Activated CD8-positive, alpha-beta memory T cell treated with anti-CD3 and anti-CD28 coated beads for 36 hours (primary cell): ENCODE data around the gene RUSC1. TPM values are rescaled to one million over a fixed set of nuclear protein-coding genes. Genes with fewer than 3 reads are reported as not detected.

ENCODE experiments used
- CTCF ChIA-PET: fragments of 350-600 bp; sonication (Branson Sonifier 250); formaldehyde crosslinking; loops from one replicate; lab custom pipeline; 2021; ENCODE audit warnings: antibody characterized with exemption; lab: Charles Lee
- POLR2A ChIA-PET: fragments of 350-600 bp; sonication (Branson Sonifier 250); formaldehyde crosslinking; loops from one replicate; lab custom pipeline; 2021; ENCODE audit warnings: antibody characterized with exemption; lab: Charles Lee
- total RNA-seq, 2 experiments: library from RNA; stranded (reverse); gene quantifications; one replicate each; pipeline ENCODE4 v1.2.3, GENCODE V29; 2021

The RUSC1 gene, protein sequence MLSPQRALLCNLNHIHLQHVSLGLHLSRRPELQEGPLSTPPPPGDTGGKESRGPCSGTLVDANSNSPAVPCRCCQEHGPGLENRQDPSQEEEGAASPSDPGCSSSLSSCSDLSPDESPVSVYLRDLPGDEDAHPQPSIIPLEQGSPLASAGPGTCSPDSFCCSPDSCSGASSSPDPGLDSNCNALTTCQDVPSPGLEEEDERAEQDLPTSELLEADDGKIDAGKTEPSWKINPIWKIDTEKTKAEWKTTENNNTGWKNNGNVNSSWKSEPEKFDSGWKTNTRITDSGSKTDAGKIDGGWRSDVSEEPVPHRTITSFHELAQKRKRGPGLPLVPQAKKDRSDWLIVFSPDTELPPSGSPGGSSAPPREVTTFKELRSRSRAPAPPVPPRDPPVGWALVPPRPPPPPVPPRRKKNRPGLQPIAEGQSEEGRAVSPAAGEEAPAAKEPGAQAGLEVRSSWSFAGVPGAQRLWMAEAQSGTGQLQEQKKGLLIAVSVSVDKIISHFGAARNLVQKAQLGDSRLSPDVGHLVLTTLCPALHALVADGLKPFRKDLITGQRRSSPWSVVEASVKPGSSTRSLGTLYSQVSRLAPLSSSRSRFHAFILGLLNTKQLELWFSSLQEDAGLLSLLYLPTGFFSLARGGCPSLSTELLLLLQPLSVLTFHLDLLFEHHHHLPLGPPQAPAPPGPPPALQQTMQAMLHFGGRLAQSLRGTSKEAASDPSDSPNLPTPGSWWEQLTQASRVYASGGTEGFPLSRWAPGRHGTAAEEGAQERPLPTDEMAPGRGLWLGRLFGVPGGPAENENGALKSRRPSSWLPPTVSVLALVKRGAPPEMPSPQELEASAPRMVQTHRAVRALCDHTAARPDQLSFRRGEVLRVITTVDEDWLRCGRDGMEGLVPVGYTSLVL
- total RNA-seq, result 10 to 100 TPM; 27.9 to 30.0 TPM

DNA sequence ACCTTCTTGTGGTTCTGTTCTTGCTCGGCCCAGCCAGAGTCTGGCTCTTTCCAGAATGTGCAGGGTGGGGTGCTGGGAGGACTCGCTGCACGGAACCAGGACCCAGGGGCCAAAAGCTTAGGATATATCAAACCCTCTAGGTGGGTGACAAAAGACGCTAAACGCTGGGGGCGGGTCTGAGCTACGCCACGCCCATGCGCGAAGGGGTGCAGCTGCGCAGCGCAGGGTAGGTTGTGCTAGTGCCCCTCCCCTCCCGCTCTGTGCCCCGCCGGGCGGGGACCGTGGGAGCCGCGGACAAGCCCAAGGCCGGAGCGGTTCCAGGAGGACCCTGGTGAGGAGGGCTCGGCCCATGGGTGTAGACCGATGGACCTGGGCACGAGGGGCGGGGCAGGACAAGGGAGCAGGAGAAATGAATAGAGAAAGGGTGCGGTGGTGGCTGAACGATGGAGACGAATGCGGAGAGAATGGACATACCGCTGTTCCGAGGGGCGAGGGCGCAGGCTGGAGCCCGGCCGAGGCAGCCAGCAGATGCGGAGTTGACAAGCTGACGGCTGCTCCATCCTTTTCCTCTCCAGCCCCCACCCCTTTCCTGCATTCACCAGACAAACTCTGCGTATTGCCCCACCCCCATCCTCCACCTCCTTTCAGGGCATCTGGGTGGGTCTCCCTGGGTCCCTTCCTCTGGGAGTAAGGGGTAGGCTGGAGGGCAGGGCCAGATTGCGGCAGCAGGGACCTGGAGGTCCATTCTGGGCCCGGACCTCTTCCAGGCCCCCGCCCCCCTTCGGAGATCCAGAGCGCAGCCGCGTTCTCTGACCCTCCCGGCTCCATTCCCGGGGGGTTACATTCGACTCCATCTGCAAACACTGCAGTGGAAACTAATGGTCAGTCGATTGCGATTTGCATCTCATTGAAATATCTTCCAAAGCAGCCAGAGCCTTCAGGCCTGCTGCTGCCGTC, at the start of gene RUSC1:
Gene RUSC1 (plus strand): TSS at position 234 of the 957 bp plus-strand sequence. CDS start 880 bp downstream, outside the sequence.
- ChIA-PET CTCF (interaction anchor here (1.0 to 5.9 kb wide), 2 partner anchors 15 to 70 kb away, joined by 3 to 65 read pairs; no protein-coding TSS in a partner anchor), POLR2A (interaction anchor here (0.9 to 1.2 kb wide), 2 partner anchors 11 to 14 kb away, joined by 3 to 4 read pairs; no protein-coding TSS in a partner anchor)

DNA sequence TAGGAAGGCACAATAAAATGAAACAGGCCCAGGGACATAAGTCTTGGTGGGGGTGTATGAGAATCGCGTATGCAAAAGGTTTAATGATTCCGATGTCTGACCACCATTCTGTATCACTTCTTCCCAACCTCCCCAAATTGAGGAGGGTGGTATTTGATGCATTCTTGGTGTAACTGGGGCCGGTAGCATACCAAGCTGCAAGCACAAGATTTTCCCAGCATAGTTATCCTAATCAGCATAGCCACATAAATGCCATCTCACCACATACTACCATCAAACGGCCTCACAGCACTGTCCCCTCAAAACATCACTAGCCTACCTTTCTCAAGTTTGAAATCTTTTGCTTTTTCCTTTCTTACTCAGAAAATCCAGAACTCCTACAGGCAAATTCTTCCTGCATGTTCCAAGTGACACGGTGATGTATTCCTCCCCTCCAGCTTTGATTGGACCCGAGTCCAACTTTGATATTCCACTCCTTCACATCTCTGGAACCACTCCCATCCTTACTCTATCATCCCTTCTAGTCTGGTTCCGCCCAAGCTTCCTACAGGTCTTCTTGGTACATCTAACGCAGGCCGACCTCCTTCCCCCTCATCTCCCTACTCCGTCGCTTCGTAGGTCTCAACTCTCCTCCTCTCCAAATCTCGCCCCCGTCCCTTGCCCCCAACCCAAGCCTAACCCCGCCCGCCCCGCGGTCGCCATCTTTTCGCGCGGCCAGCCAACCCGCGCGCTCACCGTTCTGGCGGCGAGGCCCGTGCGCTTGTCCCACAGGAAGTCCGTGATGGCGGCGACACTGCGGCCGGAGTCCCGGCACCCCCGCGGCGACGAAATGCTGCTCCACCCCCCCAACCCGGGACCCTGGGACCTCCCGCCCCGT, 48.0 kb upstream of the RUSC1 start:
- ChIA-PET POLR2A (interaction anchor here (0.5 to 1.2 kb wide), 7 partner anchors 11 to 587 kb away, joined by 3 to 8 read pairs (median 4); partner anchors contain the start of genes FDPS and SCAMP3), CTCF (interaction anchor here (0.8 to 4.1 kb wide), 4 partner anchors 9 to 104 kb away, joined by 3 to 28 read pairs (median 4); no protein-coding TSS in a partner anchor)

DNA sequence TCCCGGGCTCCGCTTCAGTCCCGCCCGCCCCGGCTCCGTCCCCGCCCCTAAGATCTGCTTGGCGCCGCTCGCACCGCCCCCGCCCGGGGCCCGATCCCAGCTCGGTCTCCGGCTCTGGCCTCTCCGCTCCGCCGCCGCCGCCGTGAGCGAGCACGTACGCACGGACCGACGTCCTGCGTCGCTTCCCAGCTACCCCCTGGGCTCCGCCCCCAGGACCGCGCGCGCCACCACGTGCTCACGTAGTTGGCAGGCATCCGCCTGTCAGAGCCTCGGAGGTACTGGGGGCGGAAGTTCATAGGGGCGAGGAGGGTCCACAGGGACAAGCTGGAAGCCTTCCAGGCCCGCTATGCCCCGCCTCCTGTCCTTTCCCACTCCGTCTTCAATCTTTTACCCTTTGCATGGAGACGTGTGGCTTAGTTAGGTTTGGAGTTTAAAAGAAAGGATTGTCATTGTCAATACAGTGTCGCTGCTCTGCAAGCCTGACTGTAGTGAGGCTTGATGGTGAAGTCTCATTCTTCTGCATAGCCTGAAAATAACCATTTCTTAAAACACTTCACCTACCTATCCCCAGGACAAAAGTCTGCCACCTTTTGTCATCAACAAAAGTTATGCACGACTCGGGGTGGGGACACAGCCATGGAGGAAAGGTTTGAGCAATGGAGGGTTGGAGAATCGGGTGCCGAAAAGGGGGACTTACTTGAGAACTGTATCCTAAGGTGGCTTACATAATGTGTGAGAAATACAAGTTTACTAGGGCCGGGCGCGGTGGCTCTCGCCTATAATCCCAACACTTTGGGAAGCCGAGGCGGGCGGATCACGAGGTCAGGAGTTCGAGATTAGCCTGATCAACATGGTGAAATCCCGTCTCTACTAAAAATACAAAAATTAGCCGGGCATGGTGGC, 47.1 kb upstream of the RUSC1 start, which contains the start of gene CLK2:
Gene CLK2 (minus strand): TSS at position 162 of the 903 bp plus-strand sequence. CDS start 2,527 bp downstream, outside the sequence.
- POLR2A ChIA-PET, result interaction anchor here (0.6 to 1.2 kb wide), 7 partner anchors 12 to 587 kb away, joined by 3 to 5 read pairs (median 4); partner anchors contain the start of genes FDPS and SCAMP3
- CTCF ChIA-PET, result interaction anchor here (0.9 to 4.1 kb wide), 4 partner anchors 10 to 23 kb away, joined by 3 to 28 read pairs (median 4); partner anchors contain the start of gene ENTREP3

DNA sequence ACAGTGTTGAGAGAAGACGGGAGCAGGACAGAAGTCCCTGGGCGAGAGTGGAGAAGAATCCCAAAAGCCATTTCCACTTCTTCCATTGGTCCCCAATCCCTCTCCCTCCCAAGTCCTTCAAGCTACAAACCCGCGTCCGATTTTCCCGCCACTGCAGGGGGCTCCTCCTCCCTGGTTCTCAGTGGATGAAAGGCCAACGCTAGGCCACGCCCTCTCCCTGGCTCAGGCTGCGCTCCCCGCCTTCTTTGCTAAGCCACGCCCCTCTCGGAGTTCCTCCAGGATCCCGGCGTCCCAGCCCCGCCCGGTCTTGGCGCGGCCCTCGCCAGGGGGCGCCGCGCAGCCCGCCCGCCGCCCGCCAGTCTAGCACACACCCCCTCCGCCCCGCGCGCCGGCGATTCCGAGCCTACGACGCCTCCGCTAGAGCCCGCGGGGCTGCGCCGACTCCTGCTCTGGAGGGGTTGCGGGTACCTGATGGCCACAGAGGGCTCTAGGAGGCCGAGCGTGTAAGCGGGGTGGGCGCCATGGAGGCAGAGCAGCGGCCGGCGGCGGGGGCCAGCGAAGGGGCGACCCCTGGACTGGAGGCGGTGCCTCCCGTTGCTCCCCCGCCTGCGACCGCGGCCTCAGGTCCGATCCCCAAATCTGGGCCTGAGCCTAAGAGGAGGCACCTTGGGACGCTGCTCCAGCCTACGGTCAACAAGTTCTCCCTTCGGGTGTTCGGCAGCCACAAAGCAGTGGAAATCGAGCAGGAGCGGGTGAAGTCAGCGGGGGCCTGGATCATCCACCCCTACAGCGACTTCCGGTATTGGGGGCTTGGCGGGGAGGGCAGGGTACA, 43.4 kb upstream of the RUSC1 start, which contains the start of gene HCN3:
Gene HCN3 (plus strand): TSS at position 394 of the 832 bp plus-strand sequence. CDS start 128 bp downstream, at position 522.
- ChIA-PET POLR2A (interaction anchor here (0.7 kb wide), 1 partner anchor 16 kb away, joined by 6 read pairs; no protein-coding TSS in a partner anchor), CTCF (interaction anchor here (0.6 to 3.4 kb wide), 11 partner anchors 13 to 286 kb away, joined by 3 to 13 read pairs (median 5); partner anchors contain the start of genes ASH1L and SCAMP3)

DNA sequence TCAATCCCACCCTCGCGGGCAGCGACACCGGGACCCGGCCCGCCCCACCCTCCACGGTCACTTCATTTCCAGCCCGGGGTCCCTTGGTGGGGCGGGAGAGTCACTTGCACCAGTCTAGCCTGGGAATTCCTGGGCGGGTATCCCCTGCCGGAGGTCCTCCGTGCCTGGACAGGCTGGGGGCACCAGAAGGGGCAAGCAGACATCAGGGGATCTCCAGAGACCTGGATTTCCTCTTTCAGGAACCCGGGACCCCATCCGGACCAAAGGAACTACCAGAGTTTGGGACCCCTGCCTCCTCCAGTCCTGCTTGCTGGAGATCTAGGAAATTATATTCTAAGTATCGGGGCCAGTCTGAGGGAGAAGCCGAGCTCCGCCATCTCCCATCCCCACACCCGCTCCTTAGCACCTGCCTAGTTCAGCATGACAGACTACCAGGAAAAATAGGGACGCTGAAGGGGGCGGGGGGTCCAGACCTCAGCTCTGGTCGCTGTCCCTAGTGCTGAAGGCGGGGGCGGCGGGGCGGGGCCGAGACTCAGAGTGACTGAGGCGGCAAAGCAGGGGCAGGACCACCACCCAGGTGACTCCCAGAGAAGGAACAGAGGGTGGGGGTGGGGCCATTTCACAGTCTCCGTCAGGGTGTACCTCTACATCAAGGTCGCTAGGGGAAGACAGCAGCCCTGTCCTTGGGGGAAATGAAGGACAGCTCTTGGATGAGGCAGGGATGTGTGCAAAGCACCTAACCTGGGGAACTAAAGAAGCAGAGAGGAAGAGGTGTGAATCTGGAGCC, 42.6 kb upstream of the RUSC1 start:
- CTCF ChIA-PET, result interaction anchor here (0.8 to 1.1 kb wide), 4 partner anchors 21 to 46 kb away, joined by 4 to 6 read pairs (median 4); no protein-coding TSS in a partner anchor
- POLR2A ChIA-PET, result interaction anchor here (0.7 kb wide), 1 partner anchor 16 kb away, joined by 6 read pairs; no protein-coding TSS in a partner anchor

DNA sequence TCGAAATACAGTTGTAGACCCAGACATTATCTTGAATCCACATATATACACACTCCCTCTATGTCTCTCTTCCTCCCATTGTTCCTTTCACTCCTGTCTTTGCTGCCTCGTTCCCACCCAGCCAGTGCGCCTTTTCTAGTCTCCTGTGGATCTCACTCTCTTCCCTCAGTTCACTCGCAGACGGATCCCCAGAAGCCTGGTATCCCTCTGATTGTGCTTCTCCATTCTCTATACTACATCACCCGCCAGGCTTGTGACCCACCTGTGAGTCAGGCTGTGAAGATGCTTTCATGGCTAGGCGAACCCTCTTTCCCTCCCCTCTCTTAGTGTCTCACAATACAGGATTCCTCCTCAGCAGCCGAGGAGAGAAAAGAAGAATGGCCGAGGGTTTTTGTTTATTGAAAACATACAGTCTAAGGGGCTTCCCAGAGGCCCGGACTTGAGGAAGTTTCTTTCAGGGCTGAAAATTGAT, 42.0 kb upstream of the RUSC1 start:
- ChIA-PET CTCF (interaction anchor here (0.8 to 1.6 kb wide), 5 partner anchors 22 to 45 kb away, joined by 4 to 6 read pairs (median 4); no protein-coding TSS in a partner anchor), POLR2A (no interaction called here)

DNA sequence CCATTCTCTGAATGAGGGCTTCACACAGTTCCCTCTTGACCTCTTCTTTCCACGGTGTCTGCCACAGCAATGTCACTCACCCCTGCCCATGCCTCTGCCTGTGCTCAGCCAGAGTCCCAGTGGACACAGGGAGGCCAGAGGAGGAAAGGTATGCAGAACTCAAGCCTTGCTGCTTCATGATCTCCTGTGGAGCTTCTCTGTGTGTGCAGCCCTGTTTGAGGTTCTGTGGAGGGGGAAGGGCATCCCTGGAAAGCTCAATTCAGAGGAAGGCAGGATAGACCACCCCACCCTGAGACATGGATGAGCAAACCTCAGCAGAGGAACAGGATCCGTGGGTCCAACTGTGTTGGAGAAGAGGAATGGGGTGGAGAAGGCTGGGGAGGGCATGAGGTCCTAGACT, 41.4 kb upstream of the RUSC1 start:
- POLR2A ChIA-PET, result interaction anchor here (0.6 kb wide), 1 partner anchor 409 kb away, joined by 3 read pairs; no protein-coding TSS in a partner anchor
- CTCF ChIA-PET, result interaction anchor here (0.6 to 1.6 kb wide), 3 partner anchors 29 to 58 kb away, joined by 3 to 4 read pairs (median 3); partner anchors contain the start of gene FDPS

DNA sequence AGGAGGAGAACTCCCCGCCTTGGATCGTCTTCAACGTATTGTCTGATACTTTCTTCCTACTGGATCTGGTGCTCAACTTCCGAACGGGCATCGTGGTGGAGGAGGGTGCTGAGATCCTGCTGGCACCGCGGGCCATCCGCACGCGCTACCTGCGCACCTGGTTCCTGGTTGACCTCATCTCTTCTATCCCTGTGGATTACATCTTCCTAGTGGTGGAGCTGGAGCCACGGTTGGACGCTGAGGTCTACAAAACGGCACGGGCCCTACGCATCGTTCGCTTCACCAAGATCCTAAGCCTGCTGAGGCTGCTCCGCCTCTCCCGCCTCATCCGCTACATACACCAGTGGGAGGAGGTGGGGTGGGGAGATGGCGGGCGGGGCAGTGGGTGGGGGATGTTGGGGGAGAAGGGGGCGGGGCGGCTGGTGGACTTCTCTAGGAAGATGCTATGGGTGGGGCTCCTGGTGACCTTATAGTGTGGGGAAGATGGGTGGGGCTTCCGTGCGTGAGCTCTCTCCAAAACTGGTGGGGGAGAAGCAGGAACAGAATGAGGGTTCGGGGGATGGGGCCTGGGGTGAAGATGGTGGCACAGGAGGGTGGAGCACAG, 38.1 kb upstream of the RUSC1 start:
- ChIA-PET CTCF (no interaction called here), POLR2A (no interaction called here)

DNA sequence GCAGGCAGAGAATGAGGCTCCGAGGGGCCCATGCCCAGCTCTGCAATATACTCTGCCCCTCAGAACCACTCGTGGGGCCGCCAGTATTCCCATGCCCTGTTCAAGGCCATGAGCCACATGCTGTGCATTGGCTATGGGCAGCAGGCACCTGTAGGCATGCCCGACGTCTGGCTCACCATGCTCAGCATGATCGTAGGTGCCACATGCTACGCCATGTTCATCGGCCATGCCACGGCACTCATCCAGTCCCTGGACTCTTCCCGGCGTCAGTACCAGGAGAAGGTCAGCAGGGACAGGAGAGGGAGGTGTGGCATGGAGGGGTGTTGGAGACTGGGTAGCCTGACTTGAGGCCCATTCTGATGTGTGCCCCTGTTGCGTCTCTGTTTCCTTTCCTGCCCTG, 36.2 kb upstream of the RUSC1 start:
- POLR2A ChIA-PET, result no interaction called here
- CTCF ChIA-PET, result no interaction called here

DNA sequence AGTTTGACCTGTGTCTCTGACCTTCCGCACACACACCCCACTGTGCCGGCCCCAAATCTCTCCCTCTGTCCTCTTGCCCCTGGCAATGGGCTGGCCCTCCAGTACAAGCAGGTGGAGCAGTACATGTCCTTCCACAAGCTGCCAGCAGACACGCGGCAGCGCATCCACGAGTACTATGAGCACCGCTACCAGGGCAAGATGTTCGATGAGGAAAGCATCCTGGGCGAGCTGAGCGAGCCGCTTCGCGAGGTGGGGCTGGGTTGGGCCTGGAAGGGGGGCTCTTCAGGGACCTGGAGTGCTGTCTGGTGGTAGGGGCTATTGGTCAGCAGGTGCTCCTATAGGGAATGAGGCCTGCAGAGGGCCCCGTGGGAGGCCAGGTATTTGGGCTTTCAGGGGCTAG, 35.6 kb upstream of the RUSC1 start:
- ChIA-PET CTCF (no interaction called here), POLR2A (no interaction called here)

DNA sequence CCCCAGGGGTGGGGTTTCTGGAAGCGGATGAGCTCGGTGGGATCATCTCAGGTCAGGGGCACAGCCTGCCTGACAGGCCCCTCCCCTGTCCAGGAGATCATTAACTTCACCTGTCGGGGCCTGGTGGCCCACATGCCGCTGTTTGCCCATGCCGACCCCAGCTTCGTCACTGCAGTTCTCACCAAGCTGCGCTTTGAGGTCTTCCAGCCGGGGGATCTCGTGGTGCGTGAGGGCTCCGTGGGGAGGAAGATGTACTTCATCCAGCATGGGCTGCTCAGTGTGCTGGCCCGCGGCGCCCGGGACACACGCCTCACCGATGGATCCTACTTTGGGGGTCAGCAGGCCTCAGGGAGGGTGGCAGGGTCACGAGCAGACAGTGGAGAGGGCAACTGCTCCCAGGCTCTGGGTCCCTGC, 35.1 kb upstream of the RUSC1 start:
- ChIA-PET CTCF (interaction anchor here (0.6 kb wide), 1 partner anchor 309 kb away, joined by 3 read pairs; no protein-coding TSS in a partner anchor), POLR2A (no interaction called here)

DNA sequence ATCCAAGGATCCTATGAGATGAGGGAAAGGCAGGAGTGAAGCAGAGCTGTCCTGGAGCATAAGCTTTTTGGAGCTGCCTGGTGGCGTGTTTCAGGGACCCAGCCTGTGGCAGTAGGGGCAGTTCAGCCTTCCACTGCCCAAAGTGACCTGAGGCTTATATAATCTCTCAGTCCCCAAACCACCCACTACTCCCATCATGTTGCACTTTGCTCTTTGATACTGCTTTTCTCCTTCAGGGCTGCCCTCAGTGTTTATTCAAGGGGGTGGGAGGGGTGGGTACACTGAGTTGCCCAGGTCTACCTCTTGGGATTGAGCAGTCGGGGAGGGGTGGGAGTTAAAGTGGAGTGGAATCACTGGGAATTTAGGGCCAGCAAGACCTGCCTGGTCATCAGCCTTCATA, 34.1 kb upstream of the RUSC1 start:
- ChIA-PET POLR2A (no interaction called here), CTCF (no interaction called here)

DNA sequence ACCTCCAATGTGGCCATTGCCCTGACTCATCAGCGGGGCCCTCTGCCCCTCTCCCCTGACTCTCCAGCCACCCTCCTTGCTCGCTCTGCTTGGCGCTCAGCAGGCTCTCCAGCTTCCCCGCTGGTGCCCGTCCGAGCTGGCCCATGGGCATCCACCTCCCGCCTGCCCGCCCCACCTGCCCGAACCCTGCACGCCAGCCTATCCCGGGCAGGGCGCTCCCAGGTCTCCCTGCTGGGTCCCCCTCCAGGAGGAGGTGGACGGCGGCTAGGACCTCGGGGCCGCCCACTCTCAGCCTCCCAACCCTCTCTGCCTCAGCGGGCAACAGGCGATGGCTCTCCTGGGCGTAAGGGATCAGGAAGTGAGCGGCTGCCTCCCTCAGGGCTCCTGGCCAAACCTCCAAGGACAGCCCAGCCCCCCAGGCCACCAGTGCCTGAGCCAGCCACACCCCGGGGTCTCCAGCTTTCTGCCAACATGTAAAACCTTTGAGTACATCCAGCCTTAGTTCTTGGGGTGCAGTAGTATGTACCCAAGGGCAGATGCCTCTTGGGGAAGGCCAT, 32.6 kb upstream of the RUSC1 start:
- ChIA-PET POLR2A (no interaction called here), CTCF (no interaction called here)
